Measurements from ENCODE around the gene BTNL2.

BTNL2 gene

GRCh38 chr6:32431142-32431541 lies 24.2 kb upstream of the BTNL2 start:
- no peak overlapping the region for H3K4me3 ChIP-seq (IDR thresholded peaks at IDR 0.05; ENCODE audit: insufficient read depth, low read depth, low read length)
- H3K27me3 ChIP-seq (ENCODE audit: insufficient read depth, low read depth), result no peaks in the 10 kb centered on the region
- no peak overlapping the region for H3K27ac ChIP-seq
- TF ChIP-seq CTCF (conservative IDR thresholded peaks at IDR 0.05; ENCODE audit: low read depth, low read length), result no peak
- no peak overlapping the region for H2AFZ ChIP-seq (ENCODE audit: low read depth)
- peaks cover 17% of the 10 kb centered on the region for H3K4me1 ChIP-seq (ENCODE audit: low read depth, poor library complexity, severe bottlenecking)
- no peaks in the 10 kb centered on the region for H3K79me2 ChIP-seq (ENCODE audit: insufficient read depth, low read depth)
- H4K20me1 ChIP-seq (ENCODE audit: insufficient read depth), result no peaks in the 10 kb centered on the region
- H3K9ac ChIP-seq, result no peak overlapping the region
- peak overlapping the region; percentile 19; the same call in 1 of the 2 replicates for H3K4me2 ChIP-seq
- no peaks in the 10 kb centered on the region for H3K36me3 ChIP-seq (ENCODE audit: insufficient read depth)

- Histone ChIP-seq H3K79me2 (ENCODE audit: insufficient read depth, low read depth) (no peaks in the 10 kb centered on the region), H3K4me1 (ENCODE audit: low read depth, poor library complexity, severe bottlenecking) (peaks cover 17% of the 10 kb centered on the region), H3K4me2 (no peak overlapping the region), H4K20me1 (ENCODE audit: insufficient read depth) (no peaks in the 10 kb centered on the region), H3K4me3 (IDR thresholded peaks at IDR 0.05; ENCODE audit: insufficient read depth, low read depth, low read length) (no peak overlapping the region), H3K27me3 (ENCODE audit: insufficient read depth, low read depth) (no peaks in the 10 kb centered on the region), H3K36me3 (ENCODE audit: insufficient read depth) (no peaks in the 10 kb centered on the region), H3K9ac (no peak overlapping the region), H2AFZ (ENCODE audit: low read depth) (no peak overlapping the region), H3K27ac (no peak overlapping the region)
- no peak for TF ChIP-seq CTCF (conservative IDR thresholded peaks at IDR 0.05; ENCODE audit: low read depth, low read length)
These were observed 23.2 kb upstream of the BTNL2 start for GRCh38 chr6:32430179-32430578.

GRCh38 chr6:32427934-32428474 lies 21.0 kb upstream of the BTNL2 start:
- no peak overlapping the region for H3K4me3 ChIP-seq (IDR thresholded peaks at IDR 0.05; ENCODE audit: insufficient read depth, low read depth, low read length)
- H3K79me2 ChIP-seq (ENCODE audit: insufficient read depth, low read depth), result no peaks in the 10 kb centered on the region
- TF ChIP-seq CTCF (conservative IDR thresholded peaks at IDR 0.05; ENCODE audit: low read depth, low read length), result no peak
- H3K4me1 ChIP-seq (ENCODE audit: low read depth, poor library complexity, severe bottlenecking), result peaks cover 17% of the 10 kb centered on the region
- no peak overlapping the region for H3K27ac ChIP-seq
- H2AFZ ChIP-seq (ENCODE audit: low read depth), result no peak overlapping the region
- H4K20me1 ChIP-seq (ENCODE audit: insufficient read depth), result no peaks in the 10 kb centered on the region
- H3K36me3 ChIP-seq (ENCODE audit: insufficient read depth), result no peaks in the 10 kb centered on the region
- no peaks in the 10 kb centered on the region for H3K27me3 ChIP-seq (ENCODE audit: insufficient read depth, low read depth)
- H3K9ac ChIP-seq, result no peak overlapping the region
- no peak overlapping the region for H3K4me2 ChIP-seq

- Histone ChIP-seq H3K27me3 (ENCODE audit: insufficient read depth, low read depth) (no peaks in the 10 kb centered on the region), H3K4me1 (ENCODE audit: low read depth, poor library complexity, severe bottlenecking) (peaks cover 15% of the 10 kb centered on the region)
These were observed 20.2 kb upstream of the BTNL2 start for GRCh38 chr6:32427218-32427617.

More at GRCh38 chr6:32427218-32427617, 20.2 kb upstream of the BTNL2 start:
- H3K9ac ChIP-seq, result no peak overlapping the region
- H3K4me2 ChIP-seq, result no peak overlapping the region
- H4K20me1 ChIP-seq (ENCODE audit: insufficient read depth), result no peaks in the 10 kb centered on the region
- no peak overlapping the region for H3K4me3 ChIP-seq (IDR thresholded peaks at IDR 0.05; ENCODE audit: insufficient read depth, low read depth, low read length)
- no peaks in the 10 kb centered on the region for H3K36me3 ChIP-seq (ENCODE audit: insufficient read depth)
- H2AFZ ChIP-seq (ENCODE audit: low read depth), result no peak overlapping the region
- no peak overlapping the region for H3K27ac ChIP-seq
- TF ChIP-seq CTCF (conservative IDR thresholded peaks at IDR 0.05; ENCODE audit: low read depth, low read length), result no peak
- no peaks in the 10 kb centered on the region for H3K79me2 ChIP-seq (ENCODE audit: insufficient read depth, low read depth)
